NCI-H1436 treated with DMSO at 0.1 percent for 48 hours (cell line): Measurements from ENCODE around the gene VEGFB.

Experiments used
- DNase-seq: peaks from one replicate; lab custom pipeline; 2025; lab: John Stamatoyannopoulos, UW

Gene VEGFB

GRCh38 chr11:64247729-64248531, 13.5 kb downstream of the VEGFB start:
- no peak for DNase-seq

GRCh38 chr11:64248578-64248977, 14.2 kb downstream of the VEGFB start:
- DNase-seq, result no peak

- no peak for DNase-seq
Observed at GRCh38 chr11:64249038-64249437, 14.7 kb downstream of the VEGFB start.

GRCh38 chr11:64249563-64250414, 15.4 kb downstream of the VEGFB start:
- no peak for DNase-seq

- DNase-seq, result no peak
Observed at GRCh38 chr11:64250415-64251015, 16.1 kb downstream of the VEGFB start.

GRCh38 chr11:64251016-64251752, 16.8 kb downstream of the VEGFB start, which contains the start of gene PLCB3:
PLCB3 (plus strand) TSS chr11:64251530; CDS start chr11:64251650, 120 bp downstream.
- DNase-seq, result no peak

GRCh38 chr11:64251753-64252002, 17.3 kb downstream of the VEGFB start:
- DNase-seq, result no peak

- no peak for DNase-seq
Observed at GRCh38 chr11:64252003-64252872, 17.9 kb downstream of the VEGFB start.

GRCh38 chr11:64253043-64253442, 18.7 kb downstream of the VEGFB start:
- no peak for DNase-seq

GRCh38 chr11:64253481-64253880, 19.1 kb downstream of the VEGFB start:
- no peak for DNase-seq

GRCh38 chr11:64254326-64254725, 19.9 kb downstream of the VEGFB start:
- DNase-seq, result no peak

GRCh38 chr11:64255135-64256128, 21.0 kb downstream of the VEGFB start:
- no peak for DNase-seq

GRCh38 chr11:64256300-64256699, 21.9 kb downstream of the VEGFB start:
- DNase-seq, result no peak

- no peak for DNase-seq
Observed at GRCh38 chr11:64258356-64258755, 24.0 kb downstream of the VEGFB start.

- no peak for DNase-seq
Observed at GRCh38 chr11:64258946-64259532, 24.7 kb downstream of the VEGFB start.

- DNase-seq, result no peak
Observed at GRCh38 chr11:64259533-64260067, 25.2 kb downstream of the VEGFB start.

GRCh38 chr11:64260147-64260708, 25.8 kb downstream of the VEGFB start:
- no peak for DNase-seq

GRCh38 chr11:64261556-64262080, 27.2 kb downstream of the VEGFB start:
- no peak for DNase-seq
